ENCODE data around the gene HAT1.

DNA sequence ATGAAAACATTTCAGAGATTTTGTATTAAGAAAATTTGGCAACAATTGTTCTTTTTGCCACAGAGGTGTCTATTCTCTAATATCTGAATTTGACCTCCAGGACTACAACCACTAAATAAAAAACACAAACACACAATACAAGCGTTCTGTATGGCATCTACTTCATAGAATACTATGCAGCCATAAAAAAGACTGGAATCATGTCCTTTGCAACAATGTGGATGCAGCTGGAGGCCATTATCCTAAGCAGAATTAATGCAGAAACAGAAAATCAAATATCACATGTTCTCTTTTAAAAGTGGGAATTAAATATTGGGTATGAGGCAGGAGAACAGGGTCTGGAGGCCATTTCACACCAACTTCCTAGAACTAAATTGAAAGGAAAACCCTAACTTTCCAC is 47.7 kb upstream of the HAT1 start:
- TF ChIP-seq CTCF (conservative IDR thresholded peaks at IDR 0.05; ENCODE audit: low read length), result no peak
- no peak for TF ChIP-seq EZH2phosphoT487 (IDR thresholded peaks at IDR 0.05; ENCODE audit: borderline replicate concordance)

All from Loucy (cell line).